Left ventricle myocardium inferior (tissue), 1 donor: Measurements from ENCODE around the gene TMEM223. TPM values are rescaled to one million over a fixed set of nuclear protein-coding genes. Genes with fewer than 3 reads are reported as not detected.

ENCODE experiments used
- DNase-seq: peaks from one replicate; pipeline ENCODE4 v3.0.0-alpha.2; 2020
- H3K27ac ChIP-seq: fragments of 200-600 bp; replicated peaks from 2 replicates; pipeline ENCODE4 v1.8.0; 2021
- H3K27me3 ChIP-seq: fragments of 200-600 bp; 2 replicates; pipeline ENCODE4 v1.8.0; 2021; ENCODE audit warnings: low read depth
- H3K36me3 ChIP-seq: fragments of 200-600 bp; 2 replicates; pipeline ENCODE4 v1.8.0; 2021
- H3K4me1 ChIP-seq: fragments of 200-600 bp; 2 replicates; pipeline ENCODE4 v1.8.0; 2021
- H3K4me3 ChIP-seq: fragments of 200-600 bp; 2 replicates; pipeline ENCODE4 v1.8.0; 2021; ENCODE audit warnings: mild to moderate bottlenecking, moderate library complexity
- H3K9me3 ChIP-seq: fragments of 200-600 bp; replicated peaks from 2 replicates; pipeline ENCODE4 v1.8.0; 2021
- CTCF ChIP-seq: fragments of 200-600 bp; IDR thresholded peaks from 2 replicates; pipeline ENCODE4 v1.8.0; 2021; ENCODE audit warnings: antibody characterized with exemption, mild to moderate bottlenecking, borderline replicate concordance
- intact Hi-C: fragments of 100-400 bp; cut with micrococcal nuclease; formaldehyde crosslinking; loops from one replicate; pipeline ENCODE4 v1.11.0; 2022
- total RNA-seq: library from RNA; stranded (reverse); fragmentation: NEBNext Ultra II Directional; extraction: Animal tissue kit (Norgen Biotek cat#: 25700); gene quantifications from one replicate; pipeline ENCODE4 v1.2.1, GENCODE V29; 2021
- donor health status: DM: no; HTN: yes; CAD: no; lungs with severe emphysema.

The TMEM223 gene
- total RNA-seq, 1 donor from 2014 or later, result 24.1 TPM

GRCh38 chr11:62792202-62792575 is 383 bp upstream of the TMEM223 start:
- DNase-seq, result peak; percentile 45
- intact Hi-C loops, result no loop called here
- H3K4me1 ChIP-seq, result peaks cover 64% of the 10 kb centered on the region
- peak overlapping the region; percentile 93 for H3K4me3 ChIP-seq
- H3K9me3 ChIP-seq, result no peaks in the 10 kb centered on the region
- H3K36me3 ChIP-seq, result peaks cover 71% of the 10 kb centered on the region
- H3K27me3 ChIP-seq, result no peaks in the 10 kb centered on the region
- peak overlapping the region; percentile 95 for H3K27ac ChIP-seq
- TF ChIP-seq CTCF, result peak; percentile 3

GRCh38 chr11:62789576-62789975 is 2.2 kb downstream of the TMEM223 start:
- no peak overlapping the region for H3K4me3 ChIP-seq
- intact Hi-C loops, result loop anchor here (5.0 kb wide), 1 partner anchor 73 kb away; no protein-coding TSS in a partner anchor
- peaks cover 84% of the 10 kb centered on the region for H3K4me1 ChIP-seq
- peaks cover 48% of the 10 kb centered on the region for H3K36me3 ChIP-seq
- DNase-seq, result no peak
- peak overlapping the region; percentile 100 for H3K27ac ChIP-seq
- H3K27me3 ChIP-seq, result no peaks in the 10 kb centered on the region
- no peaks in the 10 kb centered on the region for H3K9me3 ChIP-seq
- TF ChIP-seq CTCF, result no peak

GRCh38 chr11:62788991-62789390 is 2.8 kb downstream of the TMEM223 start:
- Histone ChIP-seq H3K9me3 (no peaks in the 10 kb centered on the region), H3K27ac (peak overlapping the region; percentile 100), H3K4me1 (peaks cover 84% of the 10 kb centered on the region), H3K4me3 (peak overlapping the region; percentile 99), H3K36me3 (peaks cover 42% of the 10 kb centered on the region), H3K27me3 (no peaks in the 10 kb centered on the region)
- no peak for DNase-seq
- no peak for TF ChIP-seq CTCF
- intact Hi-C loops, result loop anchor here (5.0 kb wide), 1 partner anchor 73 kb away; no protein-coding TSS in a partner anchor

- Histone ChIP-seq H3K36me3 (peaks cover 31% of the 10 kb centered on the region), H3K4me1 (peaks cover 68% of the 10 kb centered on the region), H3K27me3 (no peaks in the 10 kb centered on the region), H3K4me3 (peak within 1 kb of the TSS; percentile 99), H3K27ac (peak within 1 kb of the TSS; percentile 100), H3K9me3 (no peaks in the 10 kb centered on the region)
- intact Hi-C loops, result loop anchor here (5.0 kb wide), 1 partner anchor 75 kb away; no protein-coding TSS in a partner anchor
- DNase-seq, result peak; percentile 97
- peak; percentile 29 for TF ChIP-seq CTCF
Measured at GRCh38 chr11:62787005-62787759, 4.6 kb downstream of the TMEM223 start, which contains the start of gene TMEM179B. TMEM179B (plus strand) TSS chr11:62787402; CDS start chr11:62787432, 30 bp downstream.

GRCh38 chr11:62786318-62787004 is 5.3 kb downstream of the TMEM223 start:
- peak overlapping the region; percentile 99 for H3K4me3 ChIP-seq

More at GRCh38 chr11:62786318-62787004, 5.3 kb downstream of the TMEM223 start:
- Histone ChIP-seq H3K36me3 (peaks cover 36% of the 10 kb centered on the region), H3K4me1 (peaks cover 62% of the 10 kb centered on the region), H3K27ac (peak overlapping the region; percentile 100), H3K27me3 (no peaks in the 10 kb centered on the region), H3K9me3 (no peaks in the 10 kb centered on the region)
- peak; percentile 91 for DNase-seq
- peak; percentile 95 for TF ChIP-seq CTCF
- intact Hi-C loops, result loop anchor here (5.0 kb wide), 1 partner anchor 76 kb away; no protein-coding TSS in a partner anchor
